Fibroblast of skin of abdomen (primary cell): Measurements from ENCODE around the gene HTT-AS.
"Not testable (repeated sequence)": the region's sequence is repeated elsewhere in the genome, so short reads cannot be mapped to it uniquely, and the experiment has no call there.

Experiments used
- DNase-seq: peaks from one replicate; pipeline ENCODE4 v3.0.0-alpha.2; 2013

HTT-AS gene

GRCh38 chr4:3051141-3051897, 23.0 kb downstream of the HTT-AS start:
- DNase-seq = not testable (repeated sequence)

GRCh38 chr4:3047464-3048286, 26.7 kb downstream of the HTT-AS start:
- peak; percentile 33 for DNase-seq

GRCh38 chr4:3046623-3047022, 27.7 kb downstream of the HTT-AS start:
- DNase-seq = no peak

DNA sequence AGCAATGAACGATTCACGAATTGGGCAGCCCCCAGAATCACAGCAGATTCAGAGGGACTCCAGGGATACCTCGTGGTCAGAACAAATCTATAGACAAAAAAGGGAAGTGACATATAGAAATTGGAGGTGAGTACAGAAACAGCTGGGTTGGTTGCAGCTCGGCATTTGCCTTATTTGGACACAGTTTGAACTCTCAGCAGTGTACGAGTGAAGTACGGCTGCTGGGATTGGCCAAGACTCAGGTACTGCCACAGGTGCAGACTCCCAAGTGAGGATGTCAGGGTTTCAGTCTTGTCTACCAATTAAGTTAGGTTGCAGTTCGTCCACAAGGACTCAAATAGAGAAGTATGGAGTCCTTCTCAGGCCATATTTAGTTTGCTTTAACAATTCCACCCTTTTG, 28.2 kb downstream of the HTT-AS start:
- no peak for DNase-seq

DNA sequence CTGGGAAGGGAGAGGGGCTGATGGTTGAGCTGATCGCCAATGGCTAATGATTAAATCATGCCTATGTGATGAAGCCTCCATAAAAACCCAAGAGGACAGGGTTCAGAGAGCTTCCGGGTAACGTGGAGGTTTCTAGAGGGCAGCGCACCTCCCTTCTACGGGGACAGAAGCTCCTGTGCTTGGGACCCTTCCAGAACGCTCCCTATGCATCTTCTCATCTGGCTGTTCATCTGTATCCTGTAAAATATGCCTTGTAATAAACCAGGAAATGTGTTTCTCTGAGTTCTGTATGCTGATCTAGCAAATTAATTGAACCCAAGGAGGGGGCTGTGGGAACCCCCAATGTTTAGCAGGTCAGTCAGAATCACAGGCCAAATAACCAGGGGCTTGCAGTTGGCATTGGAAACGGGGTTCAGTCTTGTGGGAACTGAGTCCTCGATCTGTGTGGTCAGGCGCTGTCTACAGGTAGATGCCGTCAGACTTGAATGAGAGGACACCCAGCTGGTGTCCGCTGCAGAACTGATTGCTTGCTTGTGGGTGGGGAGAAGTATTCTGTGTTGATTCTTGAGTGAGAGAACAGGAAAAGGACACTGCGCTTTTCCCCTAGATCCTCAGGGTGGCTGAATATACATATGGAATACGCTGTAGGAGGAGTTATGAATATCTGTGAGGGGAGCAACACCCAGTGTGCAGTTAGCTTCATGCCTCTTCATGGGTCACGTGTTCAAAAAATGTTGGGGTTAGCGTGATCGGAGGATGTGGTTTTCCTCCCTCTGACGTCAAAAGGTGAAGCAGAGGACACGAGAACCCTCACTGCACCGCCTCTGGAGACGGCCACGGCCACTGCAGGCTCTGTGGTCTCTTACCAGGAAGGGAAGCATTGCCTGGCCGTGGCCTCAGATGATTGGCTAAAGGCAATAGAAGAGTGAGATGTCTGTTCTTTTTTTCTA, 29.2 kb downstream of the HTT-AS start:
- peak; percentile 43 for DNase-seq

GRCh38 chr4:3043282-3044020, 30.9 kb downstream of the HTT-AS start:
- DNase-seq = no peak

- no peak for DNase-seq
These were observed 32.1 kb downstream of the HTT-AS start for GRCh38 chr4:3042226-3042625.

- peak; percentile 37 for DNase-seq
These were observed 32.9 kb downstream of the HTT-AS start for GRCh38 chr4:3041192-3042142.

- DNase-seq = no peak
These were observed 33.7 kb downstream of the HTT-AS start for GRCh38 chr4:3040452-3041191.

DNA sequence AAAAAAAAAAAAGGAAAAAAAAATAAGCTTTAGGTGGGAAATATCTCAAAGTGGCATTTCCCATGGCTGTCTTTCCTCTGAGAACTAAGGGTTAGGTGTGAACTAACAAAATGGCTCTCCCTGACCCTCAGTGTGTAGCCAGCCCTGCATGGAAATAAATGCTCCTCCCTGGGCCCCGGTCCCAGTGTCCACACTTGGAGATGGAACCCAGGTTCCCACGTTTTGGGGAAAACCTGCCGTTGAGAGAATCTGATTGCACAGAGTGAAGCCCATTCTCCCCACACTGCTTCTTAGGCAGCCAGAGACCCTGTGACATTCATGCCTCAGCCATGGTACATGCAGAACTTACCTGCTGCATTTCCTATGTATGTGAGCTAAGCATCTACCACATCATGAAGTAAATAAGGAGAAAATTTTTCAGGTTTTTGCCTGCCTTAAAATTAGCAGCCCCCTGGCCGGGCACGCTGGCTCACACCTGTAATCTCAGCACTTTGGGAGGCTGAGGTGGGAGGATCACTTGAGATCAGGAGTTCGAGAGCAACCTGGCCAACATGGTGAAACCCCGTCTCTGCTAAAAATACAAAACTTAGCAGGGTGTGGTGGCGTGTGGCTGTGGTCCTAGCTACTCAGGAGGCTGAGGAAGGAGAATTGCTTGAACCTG, 34.5 kb downstream of the HTT-AS start:
- no peak for DNase-seq

GRCh38 chr4:3037957-3038461, 36.3 kb downstream of the HTT-AS start:
- no peak for DNase-seq

DNA sequence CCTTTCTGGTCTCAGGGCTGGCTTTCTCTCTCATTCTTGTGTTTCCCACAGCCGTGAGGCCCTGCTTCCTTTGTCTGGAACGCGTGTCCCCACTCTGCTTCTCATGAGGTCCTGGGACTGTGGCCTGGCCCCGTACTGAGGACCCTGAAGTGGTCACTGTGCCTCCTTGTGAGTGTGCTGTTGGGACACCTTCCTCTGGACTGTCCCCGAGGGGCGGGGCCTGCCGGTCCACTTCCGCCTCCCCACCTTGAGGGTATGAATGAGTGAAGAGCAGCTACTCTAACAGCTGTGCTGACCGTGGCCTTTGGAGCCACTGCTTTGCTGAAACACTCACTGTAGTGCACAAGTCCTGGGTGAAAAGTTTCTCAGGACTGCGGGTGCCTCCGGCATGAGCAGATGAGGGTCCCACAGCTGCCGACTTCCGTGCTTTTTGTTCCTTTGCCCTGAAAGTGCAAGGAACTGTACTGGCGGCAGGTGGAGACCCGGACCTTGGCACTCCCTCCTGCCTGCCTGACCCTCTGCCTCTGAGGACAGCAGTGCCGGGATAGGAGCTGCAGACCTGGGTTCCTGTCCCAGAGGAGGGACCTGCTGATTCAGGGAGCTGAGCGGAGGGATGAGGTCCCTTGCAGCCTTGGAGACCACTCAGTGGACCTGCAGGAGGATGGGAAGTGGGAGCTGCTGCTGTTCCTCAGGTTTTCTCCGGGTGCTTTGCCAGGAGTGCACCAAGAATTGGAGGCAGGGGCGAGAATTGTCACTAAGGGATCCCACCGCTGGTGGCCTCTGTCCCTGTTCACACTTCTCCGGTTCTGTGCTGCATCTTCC, 38.0 kb downstream of the HTT-AS start:
- no peak for DNase-seq

DNA sequence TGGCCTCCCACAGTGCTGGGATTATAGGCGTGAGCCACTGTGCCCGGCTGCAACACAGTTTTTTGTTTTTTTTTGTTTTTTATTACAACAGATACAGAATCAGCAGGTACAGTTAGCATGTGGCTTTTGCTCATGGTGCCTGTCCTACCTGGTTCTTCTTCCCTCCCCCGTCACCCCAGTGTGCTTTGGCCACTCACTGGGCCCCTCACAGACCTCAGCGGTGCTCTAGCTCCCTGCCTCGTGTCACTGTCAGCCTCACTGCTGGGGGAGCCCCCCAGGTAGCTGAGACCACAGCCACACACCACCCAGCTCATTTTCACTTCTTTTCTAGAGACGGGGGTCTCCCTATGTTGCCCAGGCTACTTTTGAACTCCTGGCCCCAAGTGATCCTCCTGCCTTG, 38.7 kb downstream of the HTT-AS start:
- no peak for DNase-seq

GRCh38 chr4:3035249-3035648, 39.1 kb downstream of the HTT-AS start:
- DNase-seq = no peak

- DNase-seq = no peak
These were observed 40.1 kb downstream of the HTT-AS start for GRCh38 chr4:3034231-3034630.

DNA sequence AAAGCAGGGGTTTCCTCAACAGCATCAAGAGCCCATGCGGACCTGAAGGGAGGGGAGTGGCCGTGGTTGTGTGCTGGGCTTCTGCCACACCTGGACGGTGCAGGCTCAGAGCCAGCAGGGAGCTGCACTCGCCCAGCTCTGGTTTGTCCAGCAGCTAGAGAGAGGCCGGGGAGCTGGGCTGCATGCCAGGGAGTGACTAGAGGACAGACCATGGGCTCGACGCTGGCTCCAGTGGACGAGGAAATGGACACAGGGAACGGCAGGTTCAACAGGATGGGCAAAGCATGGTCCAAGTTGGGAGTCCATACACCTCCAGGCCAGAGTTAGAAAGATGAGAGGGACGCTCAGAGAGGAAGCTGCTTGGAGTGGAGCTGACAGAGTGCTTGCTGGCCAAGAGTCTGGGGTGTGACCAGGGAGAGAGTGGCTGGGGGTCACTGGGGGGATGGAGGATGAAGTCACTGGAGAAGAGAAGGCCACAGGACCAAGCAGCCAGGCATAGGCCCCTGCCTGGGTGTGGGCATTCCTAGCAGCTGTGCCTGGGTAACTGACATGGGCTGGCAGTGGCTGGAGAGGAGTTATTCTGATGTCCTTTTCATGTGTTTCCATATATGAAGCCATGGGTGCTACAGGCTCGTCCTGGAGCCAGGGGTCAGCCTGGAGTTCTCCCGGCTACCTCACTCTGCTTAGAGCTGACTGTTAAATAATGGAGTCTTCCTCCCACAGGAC, 42.8 kb downstream of the HTT-AS start:
- DNase-seq = no peak

- no peak for DNase-seq
These were observed 43.6 kb downstream of the HTT-AS start for GRCh38 chr4:3030566-3031356.
